HepG2 (cell line): ENCODE data around the gene DGCR2. TPM values are rescaled to one million over a fixed set of nuclear protein-coding genes. Genes with fewer than 3 reads are reported as not detected.

Experiments
- ATAC-seq: fragments of 200-7000 bp; cut with Tn5 transposase; 3 replicates; pipeline ENCODE4 v1.9.1; 2020; ENCODE audit warnings: mild to moderate bottlenecking, moderate library complexity
- BruUV-seq: library from RNA; stranded (reverse); fragments of 400-500 nt; replicated peaks from 2 replicates; lab custom pipeline; 2021; lab: Mats Ljungman, UMichigan
- CTCF ChIA-PET: fragments of 300-600 bp; formaldehyde crosslinking; extraction: SDS; loops from one replicate; lab custom pipeline; 2021; ENCODE audit warnings: low total read pairs, inconsistent platforms, low intra/inter-chr PET ratio; lab: Yijun Ruan, JAX
- POLR2A ChIA-PET: fragments of 350-600 bp; sonication (Branson Sonifier 250); formaldehyde crosslinking; loops from one replicate; lab custom pipeline; 2020; ENCODE audit warnings: antibody characterized with exemption, inconsistent platforms; lab: Yijun Ruan, JAX
- DNase-seq: peaks from one replicate; pipeline ENCODE4 v3.0.0-alpha.2; 2015; ENCODE audit warnings: low spot score
- FAIRE-seq: peaks from 3 replicates; lab custom pipeline; 2011; peaks lifted over from hg19 to GRCh38; lab: Jason Lieb, UNC
- H2AFZ ChIP-seq: one replicate; pipeline ENCODE4 v1.6.1; 2011; ENCODE audit warnings: low read length, inconsistent platforms
- H3K27ac ChIP-seq: fragments of 300-600 bp; 3 replicates; pipeline ENCODE4 v1.8.0; 2011; ENCODE audit warnings: mixed run types, mild to moderate bottlenecking, mixed read lengths, low read length, inconsistent platforms; ENCODE audit not compliant: insufficient read depth; ENCODE audit errors: extremely low read length
- H3K27me3 ChIP-seq, 2 experiments: fragments of 200-600 bp in 1 of 2; 2 replicates in 1 of 2; 3 replicates in 1 of 2; pipeline versions ENCODE4 v1.6.0 to v1.8.0; 2011; ENCODE audit warnings: low read length in 2 of 2, mild to moderate bottlenecking in 2 of 2, moderate library complexity in 2 of 2, inconsistent platforms in 1 of 2; ENCODE audit not compliant: insufficient read depth in 2 of 2, control insufficient read depth in 1 of 2
- H3K36me3 ChIP-seq, 2 experiments: fragments of 200-600 bp in 1 of 2; replicated peaks in 1 of 2; 2 replicates in 1 of 2; 3 replicates in 1 of 2; pipeline versions ENCODE4 v1.5.1 to v1.8.0; 2011; ENCODE audit warnings: low read length in 2 of 2, inconsistent platforms in 1 of 2; ENCODE audit not compliant: insufficient read depth in 2 of 2, control insufficient read depth in 1 of 2
- H3K4me1 ChIP-seq: 2 replicates; pipeline ENCODE4 v1.5.1; 2012; ENCODE audit warnings: low read length, inconsistent platforms; ENCODE audit not compliant: insufficient read depth
- H3K4me2 ChIP-seq: 2 replicates; pipeline ENCODE4 v1.6.0; 2011; ENCODE audit warnings: low read depth, low read length, inconsistent platforms
- H3K4me3 ChIP-seq, 3 experiments: fragments of 200-600 bp in 1 of 3; sonication (generic), shearing (Covaris generic) in 1 of 3; replicated peaks in 1 of 3; 2 replicates each; pipeline ENCODE4 v1.5.1; 2011 to 2016; ENCODE audit warnings: low read length in 3 of 3, inconsistent platforms in 2 of 3, low read depth in 2 of 3, mild to moderate bottlenecking in 2 of 3, control low read depth in 1 of 3, mixed read lengths in 1 of 3; ENCODE audit not compliant: insufficient read depth in 1 of 3
- H3K79me2 ChIP-seq: one replicate; pipeline ENCODE4 v1.6.1; 2011; ENCODE audit warnings: low read length, inconsistent platforms; ENCODE audit not compliant: insufficient read depth
- H3K9ac ChIP-seq: 2 replicates; pipeline ENCODE4 v1.6.0; 2011; ENCODE audit warnings: mild to moderate bottlenecking, low read depth, low read length, inconsistent platforms; ENCODE audit not compliant: insufficient read depth
- H3K9me3 ChIP-seq: 2 replicates; pipeline ENCODE4 v1.5.1; 2012; ENCODE audit warnings: mild to moderate bottlenecking, low read length
- H4K20me1 ChIP-seq: 2 replicates; pipeline ENCODE4 v1.6.0; 2011; ENCODE audit warnings: inconsistent platforms, mild to moderate bottlenecking, low read length, moderate library complexity; ENCODE audit not compliant: insufficient read depth
- AHR ChIP-seq: IDR thresholded peaks from 2 replicates; pipeline ENCODE4 v1.6.1; 2018; ENCODE audit warnings: missing genetic modification reagents, missing compliant biosample characterization
- ATF4 ChIP-seq, 2 experiments: fragments of 450-650 bp in 1 of 2; sonication (generic) in 1 of 2; formaldehyde crosslinking; IDR thresholded peaks; 2 replicates each; pipeline versions ENCODE4 v1.5.0 to v1.8.0; 2020 to 2022; ENCODE audit warnings: mild to moderate bottlenecking in 1 of 2, missing genetic modification reagents in 1 of 2
- ATF5 ChIP-seq: sonication (generic); formaldehyde crosslinking; IDR thresholded peaks from 2 replicates; pipeline ENCODE4 v1.4.0; 2020; ENCODE audit warnings: mild to moderate bottlenecking, low read depth, missing genetic modification reagents
- ATF6 ChIP-seq: sonication (generic); formaldehyde crosslinking; conservative IDR thresholded peaks from 2 replicates; pipeline ENCODE4 v1.4.0; 2020; ENCODE audit warnings: missing genetic modification reagents
- NFE2L2 ChIP-seq: fragments of 150-350 bp; IDR thresholded peaks from 2 replicates; pipeline ENCODE4 v1.6.1; 2014; ENCODE audit warnings: low read length
- NRL ChIP-seq: sonication (generic); formaldehyde crosslinking; IDR thresholded peaks from 2 replicates; pipeline ENCODE4 v1.5.0; 2020; ENCODE audit warnings: missing genetic modification reagents, mild to moderate bottlenecking, moderate library complexity, borderline replicate concordance
- SP140L ChIP-seq: sonication (generic); formaldehyde crosslinking; IDR thresholded peaks from 2 replicates; pipeline ENCODE4 v1.4.0; 2020; ENCODE audit warnings: missing genetic modification reagents, borderline replicate concordance
- U2AF2 ChIP-seq: fragments of 200-400 bp; formaldehyde crosslinking; IDR thresholded peaks from 2 replicates; pipeline ENCODE4 v1.6.1; 2017; ENCODE audit warnings: low read depth, mild to moderate bottlenecking, low read length
- ZBTB3 ChIP-seq: sonication (generic); formaldehyde crosslinking; IDR thresholded peaks from 2 replicates; pipeline ENCODE4 v1.4.0; 2020; ENCODE audit warnings: low read depth, mild to moderate bottlenecking, moderate library complexity, missing genetic modification reagents, borderline replicate concordance
- ZNF121 ChIP-seq: sonication (generic); formaldehyde crosslinking; IDR thresholded peaks from 2 replicates; pipeline ENCODE4 v1.5.0; 2020; ENCODE audit warnings: mild to moderate bottlenecking, missing genetic modification reagents
- ZNF280B ChIP-seq: sonication (generic); formaldehyde crosslinking; IDR thresholded peaks from 2 replicates; pipeline ENCODE4 v1.5.0; 2020; ENCODE audit warnings: missing genetic modification reagents, mild to moderate bottlenecking, borderline replicate concordance
- ZNF761 ChIP-seq: sonication (generic); formaldehyde crosslinking; conservative IDR thresholded peaks from 2 replicates; pipeline ENCODE4 v1.4.0; 2020; ENCODE audit warnings: mild to moderate bottlenecking, missing genetic modification reagents
- ZNF816 ChIP-seq: sonication (generic); formaldehyde crosslinking; IDR thresholded peaks from 2 replicates; pipeline ENCODE4 v1.8.0; 2022; ENCODE audit warnings: missing genetic modification reagents, mild to moderate bottlenecking, borderline replicate concordance
- ZNF878 ChIP-seq: sonication (generic); formaldehyde crosslinking; IDR thresholded peaks from 2 replicates; pipeline ENCODE4 v1.8.1; 2023; ENCODE audit warnings: mild to moderate bottlenecking, missing genetic modification reagents, moderate library complexity
- WGBS: methylation state at CpG from one replicate; pipeline ENCODE4 v1.1.6; 2017; ENCODE audit warnings: low lambda C conversion rate; 5-methylcytosine and 5-hydroxymethylcytosine counted together
- in situ Hi-C: cut with HindIII; loops from 2 replicates; pipeline ENCODE4 v1.10.0; 2017; ENCODE audit warnings: low pct_unique_long_range_greater_than_20kb; ENCODE audit not compliant: extremely low pct_ligation_motif_present
- intact Hi-C: fragments of 100-400 bp; cut with micrococcal nuclease; formaldehyde crosslinking; loops from one replicate; pipeline ENCODE4 v1.10.0; 2022; ENCODE audit not compliant: unreplicated experiment
- polyA plus RNA-seq, 8 experiments: library from polyadenylated mRNA; depleted of rRNA in 3 of 8; stranded (reverse) in 7 of 8; unstranded in 1 of 8; fragments of >200 nt; fragmentation: Illumina TruSeq in 4 of 8; extraction: Trizol in 4 of 8; gene quantifications; 2 replicates each; pipeline versions ENCODE4 v1.2.1 to v1.2.3, GENCODE V29; 2011 to 2016; ENCODE audit warnings: low read depth in 4 of 8, missing spikeins in 1 of 8, mixed read lengths in 1 of 8; ENCODE audit not compliant: insufficient read depth in 1 of 8
- total RNA-seq, 5 experiments: library from RNA; depleted of rRNA; stranded (reverse); fragments of >200 nt; fragmentation: Illumina TruSeq; extraction: Trizol; gene quantifications; 2 replicates each; pipeline ENCODE4 v1.2.3, GENCODE V29; 2016; ENCODE audit warnings: low read depth in 1 of 5

Gene DGCR2
- total and polyA plus RNA-seq, 2 of the 13 experiments (the other 11 are each of a cell fraction or from before 2014, with no cell fraction given): 23.1 to 35.3 TPM

GRCh38 chr22:19128009-19128401 is 5.8 kb upstream of the DGCR2 start (continued):
- no peak for TF ChIP-seq NFE2L2
- TF ChIP-seq ZNF280B (CRISPR knock-in tag): no peak
- no peak for TF ChIP-seq ZBTB3
- no peak for TF ChIP-seq SP140L (CRISPR knock-in tag)
- TF ChIP-seq ZNF816 (CRISPR knock-in tag): no peak

- H3K27ac ChIP-seq: no peak overlapping the region
- H3K4me2 ChIP-seq: no peak overlapping the region
- H3K27me3 ChIP-seq: peaks cover 3 to 46% of the 10 kb centered on the region in 2 experiments; a peak in 4 of 5 replicates
- H3K4me1 ChIP-seq: peaks cover 35% of the 10 kb centered on the region
- POLR2A ChIA-PET: interaction anchor here (1.1 to 1.2 kb wide), 2 partner anchors 17 to 51 kb away, joined by 3 to 6 read pairs; partner anchors contain the start of genes ESS2 and SLC25A1
- DNase-seq: no peak
- no peak for TF ChIP-seq ZNF121 (CRISPR knock-in tag)
- TF ChIP-seq ATF5 (CRISPR knock-in tag): no peak
- no peak for TF ChIP-seq NRL (CRISPR knock-in tag)
- TF ChIP-seq ZNF761 (CRISPR knock-in tag): no peak
- no peak for TF ChIP-seq U2AF2
- no peak for TF ChIP-seq ATF6
- TF ChIP-seq ATF4 (CRISPR knock-in tag; IDR thresholded peaks at IDR 0.05): no peak
- no peak for TF ChIP-seq ZNF878 (CRISPR knock-in tag)
- TF ChIP-seq AHR (CRISPR knock-in tag): no peak
- TF ChIP-seq, all 625 proteins: peak for 0
- ATAC-seq (no peak), FAIRE-seq (no peak)
- no peak overlapping the region for H3K4me3 ChIP-seq
- CTCF ChIA-PET: no interaction called here
- no TSS peak for BruUV-seq
- no peaks in the 10 kb centered on the region for H3K79me2 ChIP-seq
- no peaks in the 10 kb centered on the region for H3K36me3 ChIP-seq
- no peaks in the 10 kb centered on the region for H3K9me3 ChIP-seq
- in situ Hi-C loops (no loop called here), intact Hi-C loops (no loop called here)
- 72% methylated on average over 9 of the region's 16 CpGs for WGBS
- H3K9ac ChIP-seq: no peak overlapping the region
- H2AFZ ChIP-seq: no peak overlapping the region
- H4K20me1 ChIP-seq: no peaks in the 10 kb centered on the region
Measured at GRCh38 chr22:19127329-19128008, 5.3 kb upstream of the DGCR2 start.
